Measurements from ENCODE around the gene NEDD1. TPM values are rescaled to one million over a fixed set of nuclear protein-coding genes. Genes with fewer than 3 reads are reported as not detected.

NEDD1 gene
- total RNA-seq, 4 donors from 2014 or later, result 10.9 to 20.4 (median 13.2) TPM

DNA sequence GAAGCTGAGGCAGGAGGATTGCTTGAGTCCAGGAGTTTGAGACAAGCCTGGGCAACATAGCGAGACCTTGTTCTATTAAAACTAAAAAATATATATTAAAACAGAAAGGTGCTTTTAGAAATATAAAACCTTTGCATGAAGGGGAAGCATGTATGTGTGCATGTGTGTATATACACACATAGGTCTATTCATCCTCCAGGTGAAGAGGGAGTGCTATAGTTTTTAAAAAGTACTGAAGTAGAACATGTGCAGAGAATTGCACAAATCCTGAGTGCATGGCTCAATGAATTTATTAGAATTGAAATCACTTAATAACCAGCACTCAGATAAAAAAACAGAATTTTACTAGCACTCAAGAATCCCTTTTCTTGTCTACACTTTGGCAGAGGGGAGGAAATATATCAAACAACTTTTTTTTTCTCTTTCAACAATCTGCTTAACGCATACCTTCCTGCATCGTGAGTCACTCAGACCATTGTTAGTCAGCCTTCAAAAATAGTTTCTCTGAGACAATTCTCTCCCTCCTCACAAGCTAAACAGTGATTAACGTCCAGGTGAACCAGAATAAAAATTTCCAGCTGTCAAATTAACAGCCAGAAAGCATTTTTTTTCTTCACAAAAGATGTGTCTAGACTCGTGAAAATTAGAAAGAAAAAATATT, 17.7 kb upstream of the NEDD1 start:
- intact Hi-C loops (cut with DNase I; ENCODE audit: low total_unique reads), result no loop called here
- 30 to 34% methylated on average over 5 of the region's 5 CpGs for WGBS, 2 donors

GRCh38 chr12:96890331-96890730, 16.7 kb upstream of the NEDD1 start:
- no peak for DNase-seq (ENCODE audit: low spot score in 2 of 2)
- TF ChIP-seq, protein P1, sequence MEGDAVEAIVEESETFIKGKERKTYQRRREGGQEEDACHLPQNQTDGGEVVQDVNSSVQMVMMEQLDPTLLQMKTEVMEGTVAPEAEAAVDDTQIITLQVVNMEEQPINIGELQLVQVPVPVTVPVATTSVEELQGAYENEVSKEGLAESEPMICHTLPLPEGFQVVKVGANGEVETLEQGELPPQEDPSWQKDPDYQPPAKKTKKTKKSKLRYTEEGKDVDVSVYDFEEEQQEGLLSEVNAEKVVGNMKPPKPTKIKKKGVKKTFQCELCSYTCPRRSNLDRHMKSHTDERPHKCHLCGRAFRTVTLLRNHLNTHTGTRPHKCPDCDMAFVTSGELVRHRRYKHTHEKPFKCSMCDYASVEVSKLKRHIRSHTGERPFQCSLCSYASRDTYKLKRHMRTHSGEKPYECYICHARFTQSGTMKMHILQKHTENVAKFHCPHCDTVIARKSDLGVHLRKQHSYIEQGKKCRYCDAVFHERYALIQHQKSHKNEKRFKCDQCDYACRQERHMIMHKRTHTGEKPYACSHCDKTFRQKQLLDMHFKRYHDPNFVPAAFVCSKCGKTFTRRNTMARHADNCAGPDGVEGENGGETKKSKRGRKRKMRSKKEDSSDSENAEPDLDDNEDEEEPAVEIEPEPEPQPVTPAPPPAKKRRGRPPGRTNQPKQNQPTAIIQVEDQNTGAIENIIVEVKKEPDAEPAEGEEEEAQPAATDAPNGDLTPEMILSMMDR (IDR thresholded peaks at IDR 0.05), result no peak
- no peak for TF ChIP-seq POLR2A (IDR thresholded peaks at IDR 0.05)
- intact Hi-C loops (cut with DNase I; ENCODE audit: low total_unique reads), result no loop called here
- H3K4me3 ChIP-seq (ENCODE audit: low read depth, poor library complexity, severe bottlenecking), result no peak overlapping the region
- 90 to 93% methylated on average over 2 of the region's 2 CpGs for WGBS, 2 donors

More for the DNA sequence above, 17.7 kb upstream of the NEDD1 start:
- TF ChIP-seq, protein P1 (IDR thresholded peaks at IDR 0.05), result no peak
- TF ChIP-seq POLR2A (IDR thresholded peaks at IDR 0.05), result no peak
- no peak for DNase-seq (ENCODE audit: low spot score in 2 of 2)
- no peak overlapping the region for H3K4me3 ChIP-seq (ENCODE audit: low read depth, poor library complexity, severe bottlenecking)

- DNase-seq (ENCODE audit: low spot score in 2 of 2), result no peak
- WGBS, 2 donors, result 22 to 32% methylated on average over 3 of the region's 3 CpGs
- intact Hi-C loops (cut with DNase I; ENCODE audit: low total_unique reads), result no loop called here
- TF ChIP-seq, protein P1 (IDR thresholded peaks at IDR 0.05), result no peak
- no peak for TF ChIP-seq POLR2A (IDR thresholded peaks at IDR 0.05)
- H3K4me3 ChIP-seq (ENCODE audit: low read depth, poor library complexity, severe bottlenecking), result no peak overlapping the region
These were observed 15.0 kb upstream of the NEDD1 start for GRCh38 chr12:96892104-96892503.

DNA sequence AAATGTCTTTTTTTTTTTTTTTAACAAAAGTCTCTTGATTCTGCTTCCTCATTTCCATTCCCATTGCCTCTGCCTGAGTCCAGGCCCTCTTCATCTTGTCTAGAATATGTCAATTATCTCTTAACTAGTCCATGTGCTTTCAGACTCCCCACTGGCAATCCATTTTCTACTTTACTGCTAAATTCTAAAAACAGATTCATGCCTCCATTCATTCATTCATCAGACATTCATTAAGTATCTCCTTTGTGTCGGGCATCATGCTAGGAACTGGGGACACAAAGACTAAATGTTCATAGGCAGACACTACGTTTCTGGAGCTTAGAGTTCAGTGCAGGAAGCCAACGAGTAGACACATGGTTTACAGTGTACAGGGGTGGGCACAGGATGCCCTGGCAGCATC, 9.6 kb upstream of the NEDD1 start:
- intact Hi-C loops (cut with DNase I; ENCODE audit: low total_unique reads), result no loop called here

GRCh38 chr12:96901175-96901574, 5.9 kb upstream of the NEDD1 start:
- DNase-seq (ENCODE audit: low spot score in 2 of 2), result no peak
- intact Hi-C loops (cut with DNase I; ENCODE audit: low total_unique reads), result no loop called here
- TF ChIP-seq POLR2A (IDR thresholded peaks at IDR 0.05), result no peak
- TF ChIP-seq, protein P1 (IDR thresholded peaks at IDR 0.05), result no peak
- no peak overlapping the region for H3K4me3 ChIP-seq (ENCODE audit: low read depth, poor library complexity, severe bottlenecking)

More for the DNA sequence above, 9.6 kb upstream of the NEDD1 start:
- WGBS, 2 donors, result 69 to 83% methylated on average over 3 of the region's 3 CpGs
- TF ChIP-seq, protein P1 (IDR thresholded peaks at IDR 0.05), result no peak
- TF ChIP-seq POLR2A (IDR thresholded peaks at IDR 0.05), result no peak
- no peak for DNase-seq (ENCODE audit: low spot score in 2 of 2)
- H3K4me3 ChIP-seq (ENCODE audit: low read depth, poor library complexity, severe bottlenecking), result no peak overlapping the region

- TF ChIP-seq, protein P1 (IDR thresholded peaks at IDR 0.05), result no peak
- no peak for TF ChIP-seq POLR2A (IDR thresholded peaks at IDR 0.05)
- DNase-seq (ENCODE audit: low spot score in 2 of 2), result no peak
- WGBS, 2 donors, result 70 to 76% methylated on average over 4 of the region's 4 CpGs
- intact Hi-C loops (cut with DNase I; ENCODE audit: low total_unique reads), result no loop called here
- no peak overlapping the region for H3K4me3 ChIP-seq (ENCODE audit: low read depth, poor library complexity, severe bottlenecking)
These were observed 5.0 kb upstream of the NEDD1 start for GRCh38 chr12:96902076-96902475.

All from lower leg skin (tissue), 4 donors.